Left ventricle myocardium inferior (tissue), 1 donor: ENCODE data around the gene CAMSAP2. TPM values are rescaled to one million over a fixed set of nuclear protein-coding genes. Genes with fewer than 3 reads are reported as not detected.
"Not testable (repeated sequence)": the region's sequence is repeated elsewhere in the genome, so short reads cannot be mapped to it uniquely, and the experiment has no call there.

Experiments
- DNase-seq: peaks from one replicate; pipeline ENCODE4 v3.0.0-alpha.2; 2020
- H3K27ac ChIP-seq: fragments of 200-600 bp; replicated peaks from 2 replicates; pipeline ENCODE4 v1.8.0; 2021
- H3K27me3 ChIP-seq: fragments of 200-600 bp; 2 replicates; pipeline ENCODE4 v1.8.0; 2021; ENCODE audit warnings: low read depth
- H3K36me3 ChIP-seq: fragments of 200-600 bp; 2 replicates; pipeline ENCODE4 v1.8.0; 2021
- H3K4me1 ChIP-seq: fragments of 200-600 bp; 2 replicates; pipeline ENCODE4 v1.8.0; 2021
- H3K4me3 ChIP-seq: fragments of 200-600 bp; 2 replicates; pipeline ENCODE4 v1.8.0; 2021; ENCODE audit warnings: mild to moderate bottlenecking, moderate library complexity
- H3K9me3 ChIP-seq: fragments of 200-600 bp; replicated peaks from 2 replicates; pipeline ENCODE4 v1.8.0; 2021
- intact Hi-C: fragments of 100-400 bp; cut with micrococcal nuclease; formaldehyde crosslinking; loops from one replicate; pipeline ENCODE4 v1.11.0; 2022
- total RNA-seq: library from RNA; stranded (reverse); fragmentation: NEBNext Ultra II Directional; extraction: Animal tissue kit (Norgen Biotek cat#: 25700); gene quantifications from one replicate; pipeline ENCODE4 v1.2.1, GENCODE V29; 2021
- TF ChIP-seq, protein P1 (sequence below): fragments of 200-600 bp; IDR thresholded peaks from 2 replicates; pipeline ENCODE4 v1.8.0; 2021; ENCODE audit warnings: antibody characterized with exemption, mild to moderate bottlenecking, borderline replicate concordance
- donor health status: DM: no; HTN: yes; CAD: no; lungs with severe emphysema.

CAMSAP2 gene
- total RNA-seq, 1 donor from 2014 or later, result 34.1 TPM

GRCh38 chr1:200808846-200809245 lies 70.2 kb downstream of the CAMSAP2 start:
- intact Hi-C loops, result loop anchor here (10.0 kb wide), 1 partner anchor 144 kb away; the partner anchor contains the start of gene DDX59

DNA sequence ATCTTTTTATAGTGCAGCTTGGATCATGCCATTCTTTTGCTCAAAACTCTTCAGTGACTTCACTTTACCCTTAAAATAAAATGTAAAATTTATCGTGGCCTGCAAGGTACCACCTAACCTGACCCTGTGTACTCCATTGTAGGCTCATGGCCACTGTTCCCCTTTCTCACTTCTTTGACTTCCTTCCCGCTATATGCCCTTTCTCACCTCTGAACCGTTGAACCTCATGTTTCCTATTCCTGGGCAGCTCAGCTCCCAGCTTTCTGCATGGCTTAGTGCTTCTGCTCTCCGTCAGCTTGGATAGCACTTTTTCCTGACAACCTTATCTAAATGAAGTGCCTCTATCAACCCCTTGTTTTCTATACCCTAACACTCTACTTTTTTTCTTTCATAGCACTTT lies 73.0 kb downstream of the CAMSAP2 start:
- TF ChIP-seq, protein P1, sequence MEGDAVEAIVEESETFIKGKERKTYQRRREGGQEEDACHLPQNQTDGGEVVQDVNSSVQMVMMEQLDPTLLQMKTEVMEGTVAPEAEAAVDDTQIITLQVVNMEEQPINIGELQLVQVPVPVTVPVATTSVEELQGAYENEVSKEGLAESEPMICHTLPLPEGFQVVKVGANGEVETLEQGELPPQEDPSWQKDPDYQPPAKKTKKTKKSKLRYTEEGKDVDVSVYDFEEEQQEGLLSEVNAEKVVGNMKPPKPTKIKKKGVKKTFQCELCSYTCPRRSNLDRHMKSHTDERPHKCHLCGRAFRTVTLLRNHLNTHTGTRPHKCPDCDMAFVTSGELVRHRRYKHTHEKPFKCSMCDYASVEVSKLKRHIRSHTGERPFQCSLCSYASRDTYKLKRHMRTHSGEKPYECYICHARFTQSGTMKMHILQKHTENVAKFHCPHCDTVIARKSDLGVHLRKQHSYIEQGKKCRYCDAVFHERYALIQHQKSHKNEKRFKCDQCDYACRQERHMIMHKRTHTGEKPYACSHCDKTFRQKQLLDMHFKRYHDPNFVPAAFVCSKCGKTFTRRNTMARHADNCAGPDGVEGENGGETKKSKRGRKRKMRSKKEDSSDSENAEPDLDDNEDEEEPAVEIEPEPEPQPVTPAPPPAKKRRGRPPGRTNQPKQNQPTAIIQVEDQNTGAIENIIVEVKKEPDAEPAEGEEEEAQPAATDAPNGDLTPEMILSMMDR, result no peak
- Histone ChIP-seq H3K9me3 (no peaks in the 10 kb centered on the region), H3K4me3 (no peak overlapping the region), H3K4me1 (peaks cover 8% of the 10 kb centered on the region), H3K27ac (no peak overlapping the region), H3K36me3 (peaks cover 38% of the 10 kb centered on the region), H3K27me3 (no peaks in the 10 kb centered on the region)
- DNase-seq, result no peak
- intact Hi-C loops, result no loop called here

More at GRCh38 chr1:200808846-200809245, 70.2 kb downstream of the CAMSAP2 start:
- TF ChIP-seq, protein P1, result no peak
- no peak for DNase-seq
- Histone ChIP-seq H3K27me3 (no peaks in the 10 kb centered on the region), H3K4me3 (no peak overlapping the region), H3K27ac (no peak overlapping the region), H3K4me1 (peaks cover 8% of the 10 kb centered on the region), H3K36me3 (peaks cover 30% of the 10 kb centered on the region), H3K9me3 (no peaks in the 10 kb centered on the region)

GRCh38 chr1:200816624-200817224 lies 78.0 kb downstream of the CAMSAP2 start:
- H3K27ac ChIP-seq, H3K27me3 ChIP-seq, H3K4me3 ChIP-seq, H3K4me1 ChIP-seq, intact Hi-C loops, DNase-seq, H3K9me3 ChIP-seq: not testable (repeated sequence)
- peaks cover 18% of the 10 kb centered on the region for H3K36me3 ChIP-seq

GRCh38 chr1:200818248-200818647 lies 79.6 kb downstream of the CAMSAP2 start:
- Histone ChIP-seq H3K27me3 (no peaks in the 10 kb centered on the region), H3K4me3 (no peak overlapping the region), H3K36me3 (peaks cover 18% of the 10 kb centered on the region), H3K27ac (no peak overlapping the region), H3K9me3 (no peaks in the 10 kb centered on the region), H3K4me1 (no peaks in the 10 kb centered on the region)
- no peak for DNase-seq
- TF ChIP-seq, protein P1, result no peak
- intact Hi-C loops, result no loop called here

- Histone ChIP-seq H3K27ac (no peak overlapping the region), H3K9me3 (no peaks in the 10 kb centered on the region), H3K36me3 (peaks cover 18% of the 10 kb centered on the region), H3K27me3 (no peaks in the 10 kb centered on the region), H3K4me3 (no peak overlapping the region), H3K4me1 (no peaks in the 10 kb centered on the region)
- no peak for DNase-seq
- intact Hi-C loops, result no loop called here
- TF ChIP-seq, protein P1, result no peak
These were observed 81.0 kb downstream of the CAMSAP2 start for GRCh38 chr1:200819726-200820125.

DNA sequence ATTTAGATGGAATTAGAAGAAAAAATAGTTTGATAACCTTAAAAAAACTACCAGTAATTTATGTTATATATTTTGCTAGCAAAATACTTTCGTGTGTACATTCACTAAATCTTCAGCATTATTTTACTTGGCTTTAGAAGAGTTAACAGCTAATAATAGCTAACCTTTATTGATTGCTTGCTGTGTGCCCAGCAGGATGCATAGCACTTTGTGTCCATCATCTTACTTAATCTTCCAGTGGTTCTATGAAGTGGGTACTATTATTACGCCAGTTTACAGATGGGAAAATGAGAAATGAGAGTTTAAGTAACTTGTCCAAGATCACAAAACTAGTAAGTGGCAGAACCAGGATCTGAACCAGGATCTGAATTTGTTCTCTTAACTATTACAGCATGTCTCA lies 92.4 kb downstream of the CAMSAP2 start:
- Histone ChIP-seq H3K27ac (no peak overlapping the region), H3K36me3 (peaks cover 9% of the 10 kb centered on the region), H3K27me3 (no peaks in the 10 kb centered on the region), H3K9me3 (peaks cover 2% of the 10 kb centered on the region), H3K4me3 (no peak overlapping the region), H3K4me1 (peaks cover 21% of the 10 kb centered on the region)
- intact Hi-C loops, result loop anchor here (10.0 kb wide), 1 partner anchor 206 kb away; the partner anchor contains the start of gene KIF14
- TF ChIP-seq, protein P1, result no peak
- no peak for DNase-seq
